Measurements from ENCODE around the gene SMG9. TPM values are rescaled to one million over a fixed set of nuclear protein-coding genes. Genes with fewer than 3 reads are reported as not detected.

The SMG9 gene
- total and polyA plus RNA-seq, 2 of the 13 experiments (the other 11 are each of a cell fraction or from before 2014, with no cell fraction given), result 16.1 to 18.7 TPM

GRCh38 chr19:43684326-43684725 lies 70.4 kb downstream of the SMG9 start:
- CTCF ChIA-PET (ENCODE audit: low intra/inter-chr PET ratio, low total read pairs), result no interaction called here
- 0% methylated on average over 1 of the region's 1 CpG for WGBS (ENCODE audit: low lambda C conversion rate)
- Histone ChIP-seq H3K36me3 (replicated peaks in 1 of 2; ENCODE audit: control insufficient read depth in 1 of 2, insufficient read depth in 2 of 2, low read length in 2 of 2) (no peaks in the 10 kb centered on the region), H3K9ac (ENCODE audit: insufficient read depth, low read depth, low read length) (no peak overlapping the region), H3K4me2 (ENCODE audit: low read depth, low read length) (no peak overlapping the region), H3K27me3 (ENCODE audit: control insufficient read depth in 1 of 2, insufficient read depth in 2 of 2, low read length in 2 of 2) (no peaks in the 10 kb centered on the region; a peak in 2 of 5 replicates), H3K9me3 (ENCODE audit: low read length) (no peaks in the 10 kb centered on the region), H3K4me3 (replicated peaks in 1 of 3; ENCODE audit: insufficient read depth in 1 of 3, low read depth in 2 of 3, low read length in 3 of 3) (no peak overlapping the region), H4K20me1 (ENCODE audit: insufficient read depth, low read length) (no peaks in the 10 kb centered on the region), H3K27ac (ENCODE audit: extremely low read length, insufficient read depth, low read length) (no peak overlapping the region), H3K79me2 (ENCODE audit: insufficient read depth, low read length) (no peaks in the 10 kb centered on the region), H3K4me1 (ENCODE audit: insufficient read depth, low read length) (no peaks in the 10 kb centered on the region), H2AFZ (ENCODE audit: low read length) (no peak overlapping the region)
- in situ Hi-C loops (cut with HindIII; ENCODE audit: extremely low pct_ligation_motif_present, low pct_unique_long_range_greater_than_20kb) (no loop called here), intact Hi-C loops (cut with micrococcal nuclease; ENCODE audit: unreplicated experiment) (no loop called here)
- no peak for TF ChIP-seq NFE2L1 (CRISPR knock-in tag; IDR thresholded peaks at IDR 0.05; ENCODE audit: borderline replicate concordance)
- TF ChIP-seq CHD4 (IDR thresholded peaks at IDR 0.05; ENCODE audit: borderline replicate concordance, low read length), result no peak
- TF ChIP-seq SRSF9 (IDR thresholded peaks at IDR 0.05; ENCODE audit: borderline replicate concordance, insufficient read depth, low read depth, low read length, poor library complexity, severe bottlenecking), result no peak
- no peak for TF ChIP-seq NCOA5 (CRISPR knock-in tag; IDR thresholded peaks at IDR 0.05)
- no peak for TF ChIP-seq MLXIP (CRISPR knock-in tag; IDR thresholded peaks at IDR 0.05; ENCODE audit: borderline replicate concordance)
- TF ChIP-seq ZNF563 (CRISPR knock-in tag; IDR thresholded peaks at IDR 0.05), result no peak
- no peak for TF ChIP-seq ZNF567 (CRISPR knock-in tag; IDR thresholded peaks at IDR 0.05; ENCODE audit: borderline replicate concordance)
- no peak for TF ChIP-seq ZMAT3 (CRISPR knock-in tag; conservative IDR thresholded peaks at IDR 0.05)
- no peak for TF ChIP-seq NR3C1 (CRISPR knock-in tag; IDR thresholded peaks at IDR 0.05)
- TF ChIP-seq ATF2 (CRISPR knock-in tag; IDR thresholded peaks at IDR 0.05), result no peak
- TF ChIP-seq ZNF660 (CRISPR knock-in tag; IDR thresholded peaks at IDR 0.05; ENCODE audit: borderline replicate concordance, low read depth), result no peak
- TF ChIP-seq FOXC1 (CRISPR knock-in tag; IDR thresholded peaks at IDR 0.05; ENCODE audit: borderline replicate concordance), result no peak
- no peak for TF ChIP-seq CREB1 (IDR thresholded peaks at IDR 0.05)
- no peak for TF ChIP-seq CREB1 (CRISPR knock-in tag; IDR thresholded peaks at IDR 0.05)
- DNase-seq (ENCODE audit: low spot score), result no peak
- no TSS peak for BruUV-seq (replicated peaks)
- no peak for FAIRE-seq
- POLR2A ChIA-PET, result no interaction called here
- no peak for ATAC-seq

Measured in HepG2 (cell line).